Panc1 (cell line): ENCODE data around the gene ASCC1. TPM values are rescaled to one million over a fixed set of nuclear protein-coding genes. Genes with fewer than 3 reads are reported as not detected.

ENCODE experiments used
- ATAC-seq: fragments of 200-7000 bp; cut with Tn5 transposase; 2 replicates; pipeline ENCODE4 v1.9.1; 2020; ENCODE audit warnings: mild to moderate bottlenecking, moderate library complexity
- BruUV-seq: library from RNA; stranded (reverse); fragments of 400-500 nt; replicated peaks from 2 replicates; lab custom pipeline; 2021; lab: Mats Ljungman, UMichigan
- CTCF ChIA-PET: fragments of 300-600 bp; sonication (Branson Sonifier 250); formaldehyde crosslinking; loops from one replicate; lab custom pipeline; 2022; ENCODE audit warnings: antibody characterized with exemption; lab: Charles Lee
- POLR2A ChIA-PET: fragments of 300-600 bp; sonication (Branson Sonifier 250); formaldehyde crosslinking; loops from one replicate; lab custom pipeline; 2022; ENCODE audit warnings: antibody characterized with exemption; lab: Charles Lee
- DNase-seq: peaks from one replicate; pipeline ENCODE4 v3.0.0-alpha.2; 2010; ENCODE audit warnings: low read depth, low spot score
- H3K27ac ChIP-seq: 2 replicates; pipeline ENCODE4 v1.5.1; 2011; ENCODE audit warnings: mild to moderate bottlenecking, low read length, inconsistent platforms
- H3K27me3 ChIP-seq: fragments of 200-500 bp; sonication (Bioruptor generic); 2 replicates; pipeline ENCODE4 v1.6.0; 2014; ENCODE audit warnings: low read length, inconsistent platforms; ENCODE audit not compliant: control insufficient read depth, insufficient read depth
- H3K36me3 ChIP-seq: fragments of 200-500 bp; sonication (Bioruptor generic); 2 replicates; pipeline ENCODE4 v1.5.1; 2014; ENCODE audit warnings: inconsistent platforms, mild to moderate bottlenecking, low read length, moderate library complexity; ENCODE audit not compliant: control insufficient read depth, insufficient read depth
- H3K4me1 ChIP-seq: 2 replicates; pipeline ENCODE4 v1.5.1; 2011; ENCODE audit warnings: inconsistent platforms, mild to moderate bottlenecking, low read length, moderate library complexity; ENCODE audit not compliant: control insufficient read depth, insufficient read depth
- H3K4me3 ChIP-seq, 2 experiments: 2 replicates each; pipeline ENCODE4 v1.5.1; 2011 to 2012; ENCODE audit warnings: low read depth in 2 of 2, low read length in 2 of 2, mild to moderate bottlenecking in 2 of 2, inconsistent platforms in 1 of 2, moderate library complexity in 1 of 2
- H3K9me3 ChIP-seq: fragments of 200-500 bp; sonication (Bioruptor generic); 2 replicates; pipeline ENCODE4 v1.5.1; 2014; ENCODE audit warnings: low read depth, mild to moderate bottlenecking, inconsistent platforms, low read length, moderate library complexity; ENCODE audit not compliant: control insufficient read depth, insufficient read depth
- CTCF ChIP-seq: fragments of 450-650 bp; IDR thresholded peaks from 2 replicates; pipeline ENCODE4 v1.5.1; 2017; ENCODE audit warnings: mild to moderate bottlenecking
- POLR2AphosphoS5 ChIP-seq: IDR thresholded peaks from 2 replicates; pipeline ENCODE4 v1.6.1; 2012; ENCODE audit warnings: mild to moderate bottlenecking, low read depth, low read length, moderate library complexity
- REST ChIP-seq, 2 experiments: IDR thresholded peaks; 2 replicates each; pipeline ENCODE4 v1.6.1; 2011 to 2012; ENCODE audit warnings: low read depth in 2 of 2, control low read depth in 1 of 2, low read length in 1 of 2, mild to moderate bottlenecking in 1 of 2, moderate library complexity in 1 of 2; ENCODE audit not compliant: insufficient read depth in 1 of 2
- SIN3A ChIP-seq: IDR thresholded peaks from 2 replicates; pipeline ENCODE4 v1.6.1; 2012; ENCODE audit warnings: low read depth, mild to moderate bottlenecking, low read length, moderate library complexity, borderline replicate concordance; ENCODE audit not compliant: insufficient read depth
- TCF7L2 ChIP-seq: IDR thresholded peaks from 2 replicates; pipeline ENCODE4 v1.6.1; 2011; ENCODE audit warnings: mild to moderate bottlenecking, low read depth, low read length, inconsistent platforms
- in situ Hi-C: cut with HindIII; loops from 2 replicates; pipeline ENCODE4 v1.10.0; 2016; ENCODE audit warnings: low sequenced_read_pairs, low pct_unique_long_range_greater_than_20kb
- intact Hi-C: fragments of 100-400 bp; cut with micrococcal nuclease; formaldehyde crosslinking; loops from one replicate; pipeline ENCODE4 v1.10.0; 2022; ENCODE audit not compliant: unreplicated experiment
- total RNA-seq: library from RNA; stranded (reverse); gene quantifications from one replicate; pipeline ENCODE4 v1.2.1, GENCODE V29; 2021; ENCODE audit not compliant: unreplicated experiment

ASCC1 gene
- total RNA-seq, 1 experiment from 2014 or later = 114 TPM

GRCh38 chr10:72254813-72255568 lies 38.9 kb upstream of the ASCC1 start:
- in situ Hi-C loops (no loop called here), intact Hi-C loops (no loop called here)
- H3K4me1 ChIP-seq = peaks cover 32% of the 10 kb centered on the region
- ChIA-PET CTCF (interaction anchor here (0.6 to 1.0 kb wide), 3 partner anchors 34 to 314 kb away, joined by 3 to 6 read pairs (median 4); no protein-coding TSS in a partner anchor), POLR2A (interaction anchor here (0.6 to 0.7 kb wide), 2 partner anchors 331 to 1709 kb away, joined by 3 to 6 read pairs; no protein-coding TSS in a partner anchor)
- DNase-seq = no peak
- peak overlapping the region in 1 of 2 experiments; percentile 34; a peak in 2 of 4 replicates for H3K4me3 ChIP-seq
- no peaks in the 10 kb centered on the region for H3K36me3 ChIP-seq
- peak; percentile 94 for ATAC-seq
- no peaks in the 10 kb centered on the region for H3K27me3 ChIP-seq
- BruUV-seq = no TSS peak
- TF ChIP-seq TCF7L2 (no peak), CTCF (no peak), POLR2AphosphoS5 (peak; percentile 55; the same call in 1 of the 2 replicates), REST (IDR thresholded peaks at IDR 0.05; ENCODE audit: insufficient read depth in 1 of 2, low read depth in 2 of 2, low read length in 1 of 2) (peak in 1 of 2 experiments; percentile 41; a peak in 1 of 4 replicates), SIN3A (no peak)
- H3K9me3 ChIP-seq = no peaks in the 10 kb centered on the region
- H3K27ac ChIP-seq = peak overlapping the region; percentile 92

- ChIA-PET CTCF (interaction anchor here (1.5 kb wide), 1 partner anchor 196 kb away, joined by 4 read pairs; no protein-coding TSS in a partner anchor), POLR2A (interaction anchor here (0.6 kb wide), 1 partner anchor 113 kb away, joined by 7 read pairs; no protein-coding TSS in a partner anchor)
- intact Hi-C loops (no loop called here), in situ Hi-C loops (no loop called here)
- Histone ChIP-seq H3K9me3 (no peaks in the 10 kb centered on the region), H3K36me3 (no peaks in the 10 kb centered on the region), H3K4me3 (no peak overlapping the region), H3K27me3 (no peaks in the 10 kb centered on the region), H3K4me1 (peaks cover 32% of the 10 kb centered on the region), H3K27ac (peak overlapping the region; percentile 92)
- DNase-seq (no peak), ATAC-seq (no peak)
- TF ChIP-seq POLR2AphosphoS5 = no peak
- no TSS peak for BruUV-seq
Measured at GRCh38 chr10:72253578-72253977, 37.5 kb upstream of the ASCC1 start.
